ENCODE data around the gene TSC1. TPM values are rescaled to one million over a fixed set of nuclear protein-coding genes. Genes with fewer than 3 reads are reported as not detected.

The TSC1 gene
- total RNA-seq, 1 donor from 2014 or later = 89.3 TPM

- H3K4me1 Mint-ChIP-seq (ENCODE audit: low read depth, unreplicated experiment) = peaks cover 15% of the 10 kb centered on the region
- H3K27ac Mint-ChIP-seq (ENCODE audit: unreplicated experiment) = peak overlapping the region; percentile 53
- H3K27me3 Mint-ChIP-seq (ENCODE audit: unreplicated experiment) = no peaks in the 10 kb centered on the region
- peak overlapping the region; percentile 63 for H3K4me3 Mint-ChIP-seq (ENCODE audit: unreplicated experiment)
- H3K36me3 Mint-ChIP-seq (ENCODE audit: unreplicated experiment) = no peaks in the 10 kb centered on the region
- H3K9me3 Mint-ChIP-seq (ENCODE audit: unreplicated experiment) = peaks cover 3% of the 10 kb centered on the region
- no peak for TF ChIP-seq CTCF (IDR thresholded peaks at IDR 0.05; ENCODE audit: partially characterized antibody, unreplicated experiment)
- peak; percentile 44 for DNase-seq
These were observed 46.4 kb downstream of the TSC1 start for GRCh38 chr9:132898051-132898450.

- TF ChIP-seq CTCF (IDR thresholded peaks at IDR 0.05; ENCODE audit: partially characterized antibody, unreplicated experiment) = no peak
- DNase-seq = no peak
- Mint-ChIP-seq H3K36me3 (ENCODE audit: unreplicated experiment) (peaks cover 9% of the 10 kb centered on the region), H3K9me3 (ENCODE audit: unreplicated experiment) (peaks cover 3% of the 10 kb centered on the region), H3K27ac (ENCODE audit: unreplicated experiment) (no peak overlapping the region), H3K27me3 (ENCODE audit: unreplicated experiment) (no peaks in the 10 kb centered on the region), H3K4me3 (ENCODE audit: unreplicated experiment) (no peak overlapping the region), H3K4me1 (ENCODE audit: low read depth, unreplicated experiment) (peaks cover 15% of the 10 kb centered on the region)
These were observed 47.5 kb downstream of the TSC1 start for GRCh38 chr9:132896906-132897305.

GRCh38 chr9:132896264-132896663 lies 48.2 kb downstream of the TSC1 start:
- no peak for DNase-seq
- no peak overlapping the region for H3K27ac Mint-ChIP-seq (ENCODE audit: unreplicated experiment)
- H3K36me3 Mint-ChIP-seq (ENCODE audit: unreplicated experiment) = peaks cover 9% of the 10 kb centered on the region
- peaks cover 15% of the 10 kb centered on the region for H3K4me1 Mint-ChIP-seq (ENCODE audit: low read depth, unreplicated experiment)
- TF ChIP-seq CTCF (IDR thresholded peaks at IDR 0.05; ENCODE audit: partially characterized antibody, unreplicated experiment) = no peak
- H3K27me3 Mint-ChIP-seq (ENCODE audit: unreplicated experiment) = no peaks in the 10 kb centered on the region
- no peak overlapping the region for H3K4me3 Mint-ChIP-seq (ENCODE audit: unreplicated experiment)
- peaks cover 3% of the 10 kb centered on the region for H3K9me3 Mint-ChIP-seq (ENCODE audit: unreplicated experiment)

- Mint-ChIP-seq H3K9me3 (ENCODE audit: unreplicated experiment) (peaks cover 3% of the 10 kb centered on the region), H3K27me3 (ENCODE audit: unreplicated experiment) (no peaks in the 10 kb centered on the region), H3K4me3 (ENCODE audit: unreplicated experiment) (no peak overlapping the region), H3K27ac (ENCODE audit: unreplicated experiment) (no peak overlapping the region), H3K36me3 (ENCODE audit: unreplicated experiment) (peaks cover 9% of the 10 kb centered on the region), H3K4me1 (ENCODE audit: low read depth, unreplicated experiment) (peaks cover 15% of the 10 kb centered on the region)
- no peak for DNase-seq
- no peak for TF ChIP-seq CTCF (IDR thresholded peaks at IDR 0.05; ENCODE audit: partially characterized antibody, unreplicated experiment)
These were observed 49.3 kb downstream of the TSC1 start for GRCh38 chr9:132894862-132895835.

GRCh38 chr9:132894346-132894745 lies 50.1 kb downstream of the TSC1 start:
- Mint-ChIP-seq H3K36me3 (ENCODE audit: unreplicated experiment) (peaks cover 9% of the 10 kb centered on the region), H3K4me3 (ENCODE audit: unreplicated experiment) (no peak overlapping the region), H3K9me3 (ENCODE audit: unreplicated experiment) (peaks cover 3% of the 10 kb centered on the region), H3K27me3 (ENCODE audit: unreplicated experiment) (no peaks in the 10 kb centered on the region), H3K27ac (ENCODE audit: unreplicated experiment) (no peak overlapping the region), H3K4me1 (ENCODE audit: low read depth, unreplicated experiment) (peaks cover 15% of the 10 kb centered on the region)
- TF ChIP-seq CTCF (IDR thresholded peaks at IDR 0.05; ENCODE audit: partially characterized antibody, unreplicated experiment) = no peak
- DNase-seq = no peak

All from glutamatergic neuron (in vitro differentiated cells).